Ovary (tissue), 9 donors: Measurements from ENCODE around the gene FGD3. TPM values are rescaled to one million over a fixed set of nuclear protein-coding genes. Genes with fewer than 3 reads are reported as not detected.
A peak's percentile ranks its signal among the peaks of the same experiment; 100 is the strongest.

ENCODE experiments used
- DNase-seq, 5 donors: peaks; one replicate each; pipeline ENCODE4 v3.0.0-alpha.2; 2019 to 2020
- H3K27ac ChIP-seq, 2 donors: fragments of 200-600 bp; one replicate each; pipeline versions ENCODE4 v1.5.1 to v1.8.0; 2019 to 2022
- H3K27me3 ChIP-seq: fragments of 200-600 bp; one replicate; pipeline ENCODE4 v1.8.0; 2022
- H3K36me3 ChIP-seq: fragments of 200-600 bp; sonication (generic); one replicate; pipeline ENCODE4 v1.5.1; 2019
- H3K4me1 ChIP-seq: one replicate; pipeline ENCODE4 v1.8.1; 2013; ENCODE audit warnings: mild to moderate bottlenecking, moderate library complexity; ENCODE audit not compliant: insufficient read depth
- H3K4me3 ChIP-seq: fragments of 200-600 bp; sonication (generic); one replicate; pipeline ENCODE4 v1.5.1; 2017
- H3K9me3 ChIP-seq, 2 donors: fragments of 200-600 bp in 1 of 2; sonication (generic) in 1 of 2; one replicate each; pipeline versions ENCODE4 v1.5.1 to v1.8.1; 2013 to 2019; ENCODE audit warnings: mild to moderate bottlenecking in 1 of 2, moderate library complexity in 1 of 2
- CTCF ChIP-seq, 3 donors: fragments of 450-650 bp in 2 of 3; fragments of 200-600 bp in 1 of 3; IDR thresholded peaks; one replicate each; pipeline versions ENCODE4 v1.5.1 to v1.8.0; 2016 to 2022; ENCODE audit warnings: antibody characterized with exemption in 3 of 3, mild to moderate bottlenecking in 1 of 3
- EP300 ChIP-seq: sonication (generic); formaldehyde crosslinking; IDR thresholded peaks from one replicate; pipeline ENCODE4 v1.6.1; 2017; ENCODE audit warnings: antibody characterized with exemption
- POLR2A ChIP-seq: fragments of 450-650 bp; IDR thresholded peaks from one replicate; pipeline ENCODE4 v1.6.1; 2017; ENCODE audit warnings: antibody characterized with exemption, mild to moderate bottlenecking, moderate library complexity
- WGBS, 3 donors: extraction: QIAGEN DNeasy Blood & Tissue Kit in 1 of 3; methylation state at CpG; one replicate each; pipeline versions ENCODE4 v1.1.5 to v1.1.7; 2013 to 2017; 5-methylcytosine and 5-hydroxymethylcytosine counted together
- intact Hi-C, 4 donors: fragments of 100-400 bp; cut with DNase I; formaldehyde crosslinking; loops; one replicate each; pipeline versions ENCODE4 v1.11.0 to v1.15.1; 2022 to 2023
- polyA plus RNA-seq, 2 donors: library from polyadenylated mRNA; stranded (reverse); fragments of 200-250 nt in 1 of 2; fragments of 350-450 nt in 1 of 2; fragmentation: Illumina TruSeq in 1 of 2; extraction: RNeasy Lipid Tissue Mini Kit (QIAGEN cat#74804) in 1 of 2; gene quantifications; one replicate each; pipeline ENCODE4 v1.2.3, GENCODE V29; 2013 to 2014
- total RNA-seq, 7 donors: library from RNA; depleted of rRNA in 2 of 7; stranded (reverse); fragments of >200 nt in 2 of 7; fragmentation: NEBNext Ultra II Directional in 3 of 7; extraction: Animal tissue kit (Norgen Biotek cat#: 25700) in 3 of 7; gene quantifications; one replicate each; pipeline versions ENCODE4 v1.1.0 to v1.2.4, GENCODE V29; 2016 to 2023
- donor health status: DM: no; HTN: no; CAD: no; lungs with moderate emphysema.
- donor health status: DM: no; HTN: no; CAD: no.
- donor health status: Bipolar disorder and iron deficiency.
- donor health status: DM: yes; HTN: yes; CAD: no.
- donor health status: DM: no; HTN: no; CAD: no.
- donor health status: DM: yes; HTN: yes; CAD: no.

FGD3 gene
- total and polyA plus RNA-seq, 9 donors = 1.1 to 6.7 (median 2.0) TPM

GRCh38 chr9:93031629-93032430 lies 84.5 kb downstream of the FGD3 start:
- no peaks in the 10 kb centered on the region for H3K27me3 ChIP-seq
- H3K4me3 ChIP-seq = no peak overlapping the region
- no peak for DNase-seq
- peaks cover 14% of the 10 kb centered on the region for H3K4me1 ChIP-seq
- intact Hi-C loops = no loop called here
- no peaks in the 10 kb centered on the region for H3K9me3 ChIP-seq
- no peaks in the 10 kb centered on the region for H3K36me3 ChIP-seq
- H3K27ac ChIP-seq = no peak overlapping the region
- TF ChIP-seq POLR2A (no peak), CTCF (IDR thresholded peaks at IDR 0.05) (no peak), EP300 (no peak)
- WGBS, 3 donors = 51 to 58% (median 54%) methylated on average over 10 of the region's 10 CpGs

GRCh38 chr9:93032545-93032944 lies 85.2 kb downstream of the FGD3 start:
- Histone ChIP-seq H3K27ac (peak overlapping the region in 1 of 2 donors; percentile 57), H3K9me3 (no peaks in the 10 kb centered on the region), H3K36me3 (no peaks in the 10 kb centered on the region), H3K27me3 (no peaks in the 10 kb centered on the region), H3K4me1 (peaks cover 14% of the 10 kb centered on the region), H3K4me3 (no peak overlapping the region)
- WGBS, 3 donors = 58 to 78% (median 75%) methylated on average over 12 of the region's 12 CpGs
- intact Hi-C loops = no loop called here
- no peak for DNase-seq
- TF ChIP-seq CTCF (IDR thresholded peaks at IDR 0.05) (no peak), POLR2A (no peak), EP300 (no peak)

GRCh38 chr9:93033531-93033930 lies 86.2 kb downstream of the FGD3 start:
- DNase-seq = peak in 1 of 5 donors; percentile 51
- intact Hi-C loops = no loop called here
- no peak overlapping the region for H3K4me3 ChIP-seq
- H3K27ac ChIP-seq = peak overlapping the region in 1 of 2 donors; percentile 57
- no peaks in the 10 kb centered on the region for H3K9me3 ChIP-seq
- TF ChIP-seq POLR2A (no peak), CTCF (IDR thresholded peaks at IDR 0.05) (no peak), EP300 (no peak)
- peaks cover 14% of the 10 kb centered on the region for H3K4me1 ChIP-seq
- no peaks in the 10 kb centered on the region for H3K27me3 ChIP-seq
- WGBS, 3 donors = 2 to 16% (median 6%) methylated on average over 6 of the region's 6 CpGs
- H3K36me3 ChIP-seq = no peaks in the 10 kb centered on the region

- H3K4me1 ChIP-seq = peaks cover 14% of the 10 kb centered on the region
- DNase-seq = peak in 1 of 5 donors; percentile 14
- TF ChIP-seq CTCF (IDR thresholded peaks at IDR 0.05) = no peak
- TF ChIP-seq EP300 = no peak
- TF ChIP-seq POLR2A = no peak
- intact Hi-C loops = no loop called here
- H3K27ac ChIP-seq = no peak overlapping the region
- no peaks in the 10 kb centered on the region for H3K27me3 ChIP-seq
- H3K36me3 ChIP-seq = no peaks in the 10 kb centered on the region
- no peak overlapping the region for H3K4me3 ChIP-seq
- WGBS, 3 donors = 92 to 93% (median 92%) methylated on average over 17 to 19 of the region's 19 CpGs
- no peaks in the 10 kb centered on the region for H3K9me3 ChIP-seq
Observed at GRCh38 chr9:93035106-93035660, 87.9 kb downstream of the FGD3 start.
